ENCODE results near the gene ARHGAP45. TPM values are rescaled to one million over a fixed set of nuclear protein-coding genes. Genes with fewer than 3 reads are reported as not detected.

Gene ARHGAP45
- total RNA-seq, 4 donors from 2014 or later: 28.4 to 66.9 (median 38.6) TPM

DNA sequence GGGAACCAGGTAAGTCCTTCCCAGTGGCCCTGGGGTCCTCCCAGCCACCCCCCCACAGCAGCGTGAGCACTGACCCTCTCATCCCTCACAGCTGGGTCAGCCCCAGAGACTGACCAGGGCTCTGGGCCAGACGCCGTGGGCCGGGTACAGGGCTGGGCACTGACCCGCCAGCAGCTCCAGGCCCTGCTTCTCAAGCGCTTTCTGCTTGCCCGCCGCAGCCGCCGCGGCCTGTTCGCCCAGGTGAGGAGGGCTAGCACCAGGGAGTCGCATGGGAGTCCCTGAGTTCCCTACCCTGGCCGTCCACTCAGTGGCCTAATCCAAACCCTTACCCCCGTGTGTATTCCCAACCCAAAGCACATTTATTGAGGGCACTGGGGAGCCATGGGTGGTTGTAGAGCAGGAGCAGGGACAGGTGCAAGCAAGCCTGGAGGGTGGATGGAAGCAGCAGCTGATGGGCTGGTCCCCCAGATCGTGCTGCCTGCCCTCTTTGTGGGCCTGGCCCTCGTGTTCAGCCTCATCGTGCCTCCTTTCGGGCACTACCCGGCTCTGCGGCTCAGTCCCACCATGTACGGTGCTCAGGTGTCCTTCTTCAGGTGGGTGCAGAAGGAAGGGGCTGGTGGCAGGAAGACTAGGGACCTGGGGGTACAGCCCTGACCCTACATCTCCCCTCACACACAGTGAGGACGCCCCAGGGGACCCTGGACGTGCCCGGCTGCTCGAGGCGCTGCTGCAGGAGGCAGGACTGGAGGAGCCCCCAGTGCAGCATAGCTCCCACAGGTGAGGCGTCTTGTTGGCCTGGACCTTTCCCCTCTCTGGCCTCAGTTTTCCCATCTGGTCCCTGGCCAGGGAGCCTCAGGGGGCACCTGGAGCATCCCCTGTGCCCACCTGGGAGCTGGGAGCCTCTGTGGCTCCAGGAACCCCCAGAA, 12.6 kb upstream of the ARHGAP45 start:
- 90 to 94% methylated on average over 18 to 28 of the region's 28 CpGs for WGBS, 2 donors

DNA sequence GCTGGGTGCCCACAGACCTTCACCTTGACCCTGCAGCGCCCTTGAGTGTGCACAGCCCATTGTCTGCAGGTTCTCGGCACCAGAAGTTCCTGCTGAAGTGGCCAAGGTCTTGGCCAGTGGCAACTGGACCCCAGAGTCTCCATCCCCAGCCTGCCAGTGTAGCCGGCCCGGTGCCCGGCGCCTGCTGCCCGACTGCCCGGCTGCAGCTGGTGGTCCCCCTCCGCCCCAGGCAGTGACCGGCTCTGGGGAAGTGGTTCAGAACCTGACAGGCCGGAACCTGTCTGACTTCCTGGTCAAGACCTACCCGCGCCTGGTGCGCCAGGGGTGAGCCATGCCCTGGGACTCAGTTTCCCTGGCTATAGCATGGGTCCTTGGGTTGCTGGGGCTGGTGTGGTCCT, 11.9 kb upstream of the ARHGAP45 start:
- WGBS, 2 donors: 94 to 97% methylated on average over 6 to 14 of the region's 14 CpGs
- peaks cover 0 to 52% (median 0%) of the 10 kb centered on the region in 3 donors for H3K36me3 ChIP-seq
- peaks cover 0 to 56% (median 15%) of the 10 kb centered on the region in 4 donors for H3K9me3 ChIP-seq
- TF ChIP-seq, protein P1, sequence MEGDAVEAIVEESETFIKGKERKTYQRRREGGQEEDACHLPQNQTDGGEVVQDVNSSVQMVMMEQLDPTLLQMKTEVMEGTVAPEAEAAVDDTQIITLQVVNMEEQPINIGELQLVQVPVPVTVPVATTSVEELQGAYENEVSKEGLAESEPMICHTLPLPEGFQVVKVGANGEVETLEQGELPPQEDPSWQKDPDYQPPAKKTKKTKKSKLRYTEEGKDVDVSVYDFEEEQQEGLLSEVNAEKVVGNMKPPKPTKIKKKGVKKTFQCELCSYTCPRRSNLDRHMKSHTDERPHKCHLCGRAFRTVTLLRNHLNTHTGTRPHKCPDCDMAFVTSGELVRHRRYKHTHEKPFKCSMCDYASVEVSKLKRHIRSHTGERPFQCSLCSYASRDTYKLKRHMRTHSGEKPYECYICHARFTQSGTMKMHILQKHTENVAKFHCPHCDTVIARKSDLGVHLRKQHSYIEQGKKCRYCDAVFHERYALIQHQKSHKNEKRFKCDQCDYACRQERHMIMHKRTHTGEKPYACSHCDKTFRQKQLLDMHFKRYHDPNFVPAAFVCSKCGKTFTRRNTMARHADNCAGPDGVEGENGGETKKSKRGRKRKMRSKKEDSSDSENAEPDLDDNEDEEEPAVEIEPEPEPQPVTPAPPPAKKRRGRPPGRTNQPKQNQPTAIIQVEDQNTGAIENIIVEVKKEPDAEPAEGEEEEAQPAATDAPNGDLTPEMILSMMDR (IDR thresholded peaks at IDR 0.05): no peak
- no peaks in the 10 kb centered on the region for H3K4me1 ChIP-seq
- DNase-seq (ENCODE audit: low spot score in 2 of 2): no peak
- H3K4me3 ChIP-seq: no peak overlapping the region
- no peak overlapping the region for H3K27ac ChIP-seq
- H3K27me3 ChIP-seq: no peaks in the 10 kb centered on the region

More for the DNA sequence above, 12.6 kb upstream of the ARHGAP45 start:
- no peaks in the 10 kb centered on the region for H3K4me1 ChIP-seq
- H3K4me3 ChIP-seq: no peak overlapping the region
- H3K9me3 ChIP-seq: peaks cover 0 to 49% (median 15%) of the 10 kb centered on the region in 4 donors
- no peaks in the 10 kb centered on the region for H3K27me3 ChIP-seq
- H3K36me3 ChIP-seq: peaks cover 0 to 48% (median 0%) of the 10 kb centered on the region in 3 donors
- H3K27ac ChIP-seq: no peak overlapping the region
- DNase-seq (ENCODE audit: low spot score in 2 of 2): no peak
- no peak for TF ChIP-seq EP300 (IDR thresholded peaks at IDR 0.05)
- no peak for TF ChIP-seq POLR2A (IDR thresholded peaks at IDR 0.05)
- TF ChIP-seq, protein P1 (IDR thresholded peaks at IDR 0.05): no peak

DNA sequence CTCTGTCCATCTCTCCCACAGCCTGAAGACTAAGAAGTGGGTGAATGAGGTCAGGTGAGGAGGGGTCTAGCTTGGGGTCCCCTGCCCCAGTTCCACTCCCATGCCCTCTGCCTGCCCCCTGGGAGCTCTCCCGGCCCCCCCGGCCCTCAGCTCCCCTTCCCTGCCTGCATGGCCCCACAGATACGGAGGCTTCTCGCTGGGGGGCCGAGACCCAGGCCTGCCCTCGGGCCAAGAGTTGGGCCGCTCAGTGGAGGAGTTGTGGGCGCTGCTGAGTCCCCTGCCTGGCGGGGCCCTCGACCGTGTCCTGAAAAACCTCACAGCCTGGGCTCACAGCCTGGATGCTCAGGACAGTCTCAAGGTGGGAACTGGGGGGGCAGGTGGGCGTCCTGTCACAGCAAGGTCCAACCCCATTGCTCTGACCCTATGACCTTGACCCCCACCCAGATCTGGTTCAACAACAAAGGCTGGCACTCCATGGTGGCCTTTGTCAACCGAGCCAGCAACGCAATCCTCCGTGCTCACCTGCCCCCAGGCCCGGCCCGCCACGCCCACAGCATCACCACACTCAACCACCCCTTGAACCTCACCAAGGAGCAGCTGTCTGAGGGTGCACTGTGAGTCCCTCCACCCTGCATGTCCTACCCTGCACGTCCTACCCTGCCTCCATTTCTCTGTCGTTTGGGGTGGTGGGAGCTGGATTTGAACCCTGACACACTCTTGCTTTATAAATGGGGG, 10.9 kb upstream of the ARHGAP45 start:
- H3K4me1 ChIP-seq: no peaks in the 10 kb centered on the region
- WGBS, 2 donors: 96 to 98% methylated on average over 19 to 20 of the region's 20 CpGs
- H3K36me3 ChIP-seq: peaks cover 0 to 52% (median 0%) of the 10 kb centered on the region in 3 donors
- no peak overlapping the region for H3K27ac ChIP-seq
- no peaks in the 10 kb centered on the region for H3K27me3 ChIP-seq
- no peak overlapping the region for H3K4me3 ChIP-seq
- TF ChIP-seq, protein P1 (IDR thresholded peaks at IDR 0.05): no peak
- no peak for TF ChIP-seq POLR2A (IDR thresholded peaks at IDR 0.05)
- no peak for TF ChIP-seq EP300 (IDR thresholded peaks at IDR 0.05)
- DNase-seq (ENCODE audit: low spot score in 2 of 2): no peak
- peaks cover 0 to 64% (median 15%) of the 10 kb centered on the region in 4 donors for H3K9me3 ChIP-seq

DNA sequence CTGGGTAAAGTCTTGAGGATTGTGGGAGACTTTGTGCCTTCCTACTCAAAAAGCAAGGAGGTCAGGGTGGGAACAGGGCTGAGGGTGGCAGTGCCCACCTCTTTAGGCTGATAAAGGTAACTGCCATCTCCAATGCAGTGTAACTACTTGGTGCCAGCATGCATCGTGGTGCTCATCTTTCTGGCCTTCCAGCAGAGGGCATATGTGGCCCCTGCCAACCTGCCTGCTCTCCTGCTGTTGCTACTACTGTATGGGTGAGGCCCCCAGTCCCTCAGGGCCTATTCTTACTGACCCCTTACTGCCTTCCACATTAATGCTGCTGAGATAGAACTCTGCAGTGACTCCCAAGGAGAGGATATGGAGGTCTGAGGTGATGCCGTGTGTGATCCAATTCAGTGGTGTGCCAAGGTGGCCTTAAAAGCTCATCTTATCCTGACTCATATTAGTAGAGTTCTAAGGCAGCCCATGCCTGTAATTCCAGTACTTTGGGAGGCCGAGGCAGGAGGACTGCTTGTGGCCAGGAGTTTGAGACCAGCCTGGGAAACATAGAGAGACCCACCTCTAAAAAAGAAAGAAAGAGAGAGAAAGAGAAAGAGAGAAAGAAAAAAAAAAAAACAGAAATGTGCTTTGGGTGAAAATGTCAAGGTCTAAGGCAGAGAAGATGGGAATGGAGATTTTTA, 9.7 kb upstream of the ARHGAP45 start:
- no peak overlapping the region for H3K27ac ChIP-seq
- no peaks in the 10 kb centered on the region for H3K4me1 ChIP-seq
- TF ChIP-seq EP300 (IDR thresholded peaks at IDR 0.05): no peak
- TF ChIP-seq, protein P1 (IDR thresholded peaks at IDR 0.05): peak in 1 of 5 experiments; percentile 28
- TF ChIP-seq POLR2A (IDR thresholded peaks at IDR 0.05): no peak
- no peak overlapping the region for H3K4me3 ChIP-seq
- peaks cover 0 to 68% (median 15%) of the 10 kb centered on the region in 4 donors for H3K9me3 ChIP-seq
- DNase-seq (ENCODE audit: low spot score in 2 of 2): no peak
- WGBS, 2 donors: 46 to 55% methylated on average over 3 of the region's 3 CpGs
- H3K27me3 ChIP-seq: no peaks in the 10 kb centered on the region
- H3K36me3 ChIP-seq: peaks cover 0 to 52% (median 0%) of the 10 kb centered on the region in 3 donors

Data from tibial nerve (tissue), 4 donors.